ENCODE data around the gene KRTAP9-7. TPM values are rescaled to one million over a fixed set of nuclear protein-coding genes. Genes with fewer than 3 reads are reported as not detected.
"Not testable (repeated sequence)": the region's sequence is repeated elsewhere in the genome, so short reads cannot be mapped to it uniquely, and the experiment has no call there.

The KRTAP9-7 gene
- total RNA-seq, 4 donors from 2014 or later: not detected

DNA sequence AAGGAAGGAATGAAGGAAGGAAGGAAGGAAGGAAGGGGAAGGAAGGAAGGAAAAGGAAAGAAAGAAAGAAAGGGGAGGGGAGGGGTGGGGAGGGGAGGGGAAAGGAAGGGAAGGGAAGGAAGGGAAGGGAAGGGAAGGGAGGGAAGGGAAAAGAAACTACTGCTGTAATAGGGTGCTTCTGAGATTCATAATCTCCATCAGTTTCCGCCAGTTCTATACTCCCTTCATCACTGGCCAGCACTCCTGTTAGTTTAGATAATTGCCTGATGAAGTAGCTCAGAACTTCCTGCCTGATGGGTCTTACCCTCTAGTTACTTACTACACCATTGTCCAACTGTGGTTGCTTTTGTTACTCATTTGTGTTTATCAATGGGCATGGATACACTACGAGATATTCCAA lies 12.3 kb upstream of the KRTAP9-7 start:
- no peak for DNase-seq
- TF ChIP-seq POLR2A (IDR thresholded peaks at IDR 0.05): no peak
- TF ChIP-seq, protein P1, sequence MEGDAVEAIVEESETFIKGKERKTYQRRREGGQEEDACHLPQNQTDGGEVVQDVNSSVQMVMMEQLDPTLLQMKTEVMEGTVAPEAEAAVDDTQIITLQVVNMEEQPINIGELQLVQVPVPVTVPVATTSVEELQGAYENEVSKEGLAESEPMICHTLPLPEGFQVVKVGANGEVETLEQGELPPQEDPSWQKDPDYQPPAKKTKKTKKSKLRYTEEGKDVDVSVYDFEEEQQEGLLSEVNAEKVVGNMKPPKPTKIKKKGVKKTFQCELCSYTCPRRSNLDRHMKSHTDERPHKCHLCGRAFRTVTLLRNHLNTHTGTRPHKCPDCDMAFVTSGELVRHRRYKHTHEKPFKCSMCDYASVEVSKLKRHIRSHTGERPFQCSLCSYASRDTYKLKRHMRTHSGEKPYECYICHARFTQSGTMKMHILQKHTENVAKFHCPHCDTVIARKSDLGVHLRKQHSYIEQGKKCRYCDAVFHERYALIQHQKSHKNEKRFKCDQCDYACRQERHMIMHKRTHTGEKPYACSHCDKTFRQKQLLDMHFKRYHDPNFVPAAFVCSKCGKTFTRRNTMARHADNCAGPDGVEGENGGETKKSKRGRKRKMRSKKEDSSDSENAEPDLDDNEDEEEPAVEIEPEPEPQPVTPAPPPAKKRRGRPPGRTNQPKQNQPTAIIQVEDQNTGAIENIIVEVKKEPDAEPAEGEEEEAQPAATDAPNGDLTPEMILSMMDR (IDR thresholded peaks at IDR 0.05): no peak
- Histone ChIP-seq H3K4me1 (no peaks in the 10 kb centered on the region), H3K4me3 (no peak overlapping the region), H3K27ac (no peak overlapping the region), H3K36me3 (no peaks in the 10 kb centered on the region), H3K27me3 (no peaks in the 10 kb centered on the region), H3K9me3 (no peaks in the 10 kb centered on the region)
- intact Hi-C loops (cut with DNase I; ENCODE audit: low total_unique reads): no loop called here

DNA sequence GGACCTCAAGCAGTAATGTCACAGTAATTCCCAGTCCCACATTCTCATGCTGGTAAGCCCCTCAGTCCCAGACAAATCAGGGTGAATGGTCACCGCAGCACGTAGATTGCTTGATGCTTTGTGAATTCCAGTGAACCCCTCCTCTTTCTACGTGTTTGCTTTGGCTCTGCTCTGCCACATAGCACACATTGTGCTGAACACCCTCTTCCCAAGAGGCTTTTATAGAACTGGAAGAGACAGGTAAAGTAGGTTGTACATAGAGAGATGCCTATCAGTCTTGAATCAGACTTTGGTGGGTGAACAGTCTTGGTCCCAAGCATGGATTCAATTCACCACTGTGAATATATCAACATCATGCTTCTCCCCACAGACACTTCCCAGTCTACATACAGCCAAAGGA lies 10.9 kb upstream of the KRTAP9-7 start:
- Histone ChIP-seq H3K4me1 (no peaks in the 10 kb centered on the region), H3K9me3 (no peaks in the 10 kb centered on the region), H3K27ac (no peak overlapping the region), H3K36me3 (no peaks in the 10 kb centered on the region), H3K27me3 (no peaks in the 10 kb centered on the region), H3K4me3 (no peak overlapping the region)
- intact Hi-C loops (cut with DNase I; ENCODE audit: low total_unique reads): no loop called here
- no peak for TF ChIP-seq POLR2A (IDR thresholded peaks at IDR 0.05)
- TF ChIP-seq, protein P1 (IDR thresholded peaks at IDR 0.05): no peak
- DNase-seq: no peak

DNA sequence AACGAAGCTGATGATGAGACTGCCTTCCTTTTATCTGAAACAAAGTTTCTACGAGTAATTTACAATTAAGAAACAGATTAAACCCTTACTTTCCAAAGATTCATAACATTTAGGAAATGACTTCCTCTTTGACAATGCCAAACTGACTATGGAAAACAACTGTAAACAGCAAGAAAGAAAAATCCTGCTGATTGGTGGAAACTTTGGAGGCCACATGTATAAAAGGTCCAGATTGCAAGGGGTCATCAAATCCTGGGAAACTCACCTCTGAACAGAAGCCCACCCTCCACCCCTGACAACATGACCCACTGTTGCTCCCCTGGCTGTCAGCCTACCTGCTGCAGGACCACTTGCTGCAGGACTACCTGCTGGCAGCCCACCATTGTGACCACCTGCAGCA lies 10.4 kb upstream of the KRTAP9-7 start, which contains the start of gene KRTAP9-6:
Gene KRTAP9-6 (plus strand): TSS at position 301 of the 400 bp plus-strand sequence. CDS start 0 bp downstream, at position 301.
- intact Hi-C loops (cut with DNase I; ENCODE audit: low total_unique reads): no loop called here
- Histone ChIP-seq H3K36me3 (no peaks in the 10 kb centered on the region), H3K4me1 (no peaks in the 10 kb centered on the region), H3K9me3 (no peaks in the 10 kb centered on the region), H3K27ac (no peak within 1 kb of the TSS), H3K27me3 (no peaks in the 10 kb centered on the region), H3K4me3 (no peak within 1 kb of the TSS)
- TF ChIP-seq, protein P1 (IDR thresholded peaks at IDR 0.05): no peak
- no peak for TF ChIP-seq POLR2A (IDR thresholded peaks at IDR 0.05)
- no peak for DNase-seq

DNA sequence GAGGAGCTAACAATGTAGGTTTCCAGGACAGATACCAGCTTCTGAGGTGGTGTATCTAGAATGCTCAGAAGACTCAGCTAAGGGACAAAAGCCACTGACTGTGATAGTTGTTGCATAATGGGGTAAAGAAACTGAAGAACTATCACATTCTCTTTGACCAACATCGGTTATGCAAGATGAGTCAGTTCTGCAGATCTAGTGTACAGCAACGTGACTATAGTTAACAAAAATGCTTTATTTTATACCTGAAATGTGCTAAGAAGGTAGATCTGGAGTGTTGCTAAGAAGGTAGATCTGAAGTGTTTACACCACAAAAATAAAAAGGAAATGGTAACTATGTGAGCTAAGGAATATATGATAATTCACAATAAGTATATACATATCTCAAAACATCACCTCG lies 7.8 kb upstream of the KRTAP9-7 start:
- Histone ChIP-seq H3K27ac (no peak overlapping the region), H3K36me3 (no peaks in the 10 kb centered on the region), H3K4me1 (no peaks in the 10 kb centered on the region), H3K9me3 (no peaks in the 10 kb centered on the region), H3K4me3 (no peak overlapping the region), H3K27me3 (no peaks in the 10 kb centered on the region)
- intact Hi-C loops (cut with DNase I; ENCODE audit: low total_unique reads): no loop called here
- TF ChIP-seq, protein P1 (IDR thresholded peaks at IDR 0.05): no peak
- no peak for TF ChIP-seq POLR2A (IDR thresholded peaks at IDR 0.05)
- no peak for DNase-seq

DNA sequence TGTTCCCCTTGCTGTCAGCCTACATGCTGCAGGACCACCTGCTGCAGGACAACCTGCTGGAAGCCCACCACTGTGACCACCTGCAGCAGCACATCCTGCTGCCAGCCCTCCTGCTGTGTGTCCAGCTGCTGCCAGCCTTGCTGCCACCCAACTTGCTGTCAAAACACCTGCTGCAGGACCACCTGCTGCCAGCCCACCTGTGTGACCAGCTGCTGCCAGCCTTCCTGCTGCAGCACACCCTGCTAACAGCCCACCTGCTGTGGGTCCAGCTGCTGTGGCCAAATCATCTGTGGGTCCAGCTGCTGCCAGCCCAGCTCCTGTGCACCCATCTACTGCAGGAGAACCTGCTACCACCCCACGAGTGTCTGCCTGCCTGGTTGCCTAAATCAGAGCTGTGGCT lies 4.2 kb upstream of the KRTAP9-7 start:
- intact Hi-C loops (cut with DNase I; ENCODE audit: low total_unique reads); H3K36me3 ChIP-seq; H3K27ac ChIP-seq; H3K4me1 ChIP-seq; DNase-seq; H3K4me3 ChIP-seq; H3K27me3 ChIP-seq; H3K9me3 ChIP-seq: not testable (repeated sequence)

DNA sequence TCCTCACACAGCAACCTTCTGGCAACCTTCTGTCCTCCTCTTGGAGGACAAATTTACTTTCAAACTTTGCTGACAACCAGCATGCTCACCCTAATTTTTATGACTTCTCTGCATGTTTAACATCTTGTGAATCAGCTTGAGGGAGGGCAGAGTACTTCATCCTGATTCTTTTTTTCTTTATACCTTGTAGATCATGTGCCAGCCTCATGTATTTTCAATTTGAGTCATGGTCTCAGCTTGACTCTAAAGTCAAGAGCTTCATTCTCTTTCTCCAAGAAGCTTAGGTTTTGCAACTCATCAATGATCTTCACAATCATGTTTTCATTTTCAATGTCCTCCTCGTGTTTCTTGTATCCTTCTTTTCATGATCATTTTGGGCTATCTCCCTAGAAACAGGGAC lies 3.6 kb upstream of the KRTAP9-7 start:
- no peak overlapping the region for H3K4me3 ChIP-seq
- H3K9me3 ChIP-seq: no peaks in the 10 kb centered on the region
- H3K27ac ChIP-seq: no peak overlapping the region
- no peaks in the 10 kb centered on the region for H3K4me1 ChIP-seq
- intact Hi-C loops (cut with DNase I; ENCODE audit: low total_unique reads): no loop called here
- TF ChIP-seq, protein P1 (IDR thresholded peaks at IDR 0.05): no peak
- TF ChIP-seq POLR2A (IDR thresholded peaks at IDR 0.05): no peak
- no peaks in the 10 kb centered on the region for H3K36me3 ChIP-seq
- no peak for DNase-seq
- no peaks in the 10 kb centered on the region for H3K27me3 ChIP-seq

Data from uterus (tissue), 4 donors.